ENCODE data around the gene DAPK1. TPM values are rescaled to one million over a fixed set of nuclear protein-coding genes. Genes with fewer than 3 reads are reported as not detected.

Gene DAPK1
- polyA plus RNA-seq, 1 of the 3 experiments (the other 2 are of a cell fraction), result 0.61 TPM

GRCh38 chr9:87710443-87710842 is 212.8 kb downstream of the DAPK1 start:
- Histone ChIP-seq H3K4me2 (no peak overlapping the region), H3K27ac (ENCODE audit: low read depth in 2 of 2, low read length in 1 of 2) (no peak overlapping the region), H2AFZ (ENCODE audit: low read depth) (no peak overlapping the region), H3K9me2 (no peaks in the 10 kb centered on the region), H3K4me1 (ENCODE audit: control insufficient read depth in 1 of 2, insufficient read depth in 2 of 2, low read depth in 1 of 2, low read length in 1 of 2) (peaks cover 10 to 11% of the 10 kb centered on the region in 2 experiments; a peak in 2 of 4 replicates), H3K4me3 (ENCODE audit: low read depth in 2 of 2, low read length in 1 of 2) (no peak overlapping the region), H4K20me1 (ENCODE audit: insufficient read depth) (no peaks in the 10 kb centered on the region), H3K27me3 (ENCODE audit: insufficient read depth) (no peaks in the 10 kb centered on the region), H3F3A (replicated peaks; ENCODE audit: insufficient read depth) (peaks cover 4% of the 10 kb centered on the region), H3K9ac (no peak overlapping the region), H3K9me3 (no peaks in the 10 kb centered on the region), H3K36me3 (replicated peaks in 1 of 2; ENCODE audit: control insufficient read depth in 1 of 2, insufficient read depth in 2 of 2, low read length in 1 of 2) (no peaks in the 10 kb centered on the region), H3K79me2 (ENCODE audit: insufficient read depth) (no peaks in the 10 kb centered on the region)
- DNase-seq, result no peak
- CTCF ChIA-PET, result interaction anchor here (1.3 to 2.3 kb wide), 2 partner anchors 9 to 26 kb away, joined by 5 to 8 read pairs; no protein-coding TSS in a partner anchor
- TF ChIP-seq IRF3 (IDR thresholded peaks at IDR 0.05; ENCODE audit: low read depth, low read length) (no peak), NRF1 (IDR thresholded peaks at IDR 0.05; ENCODE audit: low read depth, low read length) (no peak), TAF1 (IDR thresholded peaks at IDR 0.05; ENCODE audit: borderline replicate concordance, low read depth, low read length) (no peak), SMC3 (IDR thresholded peaks at IDR 0.05; ENCODE audit: low read depth, low read length) (no peak)
- 91% methylated on average over 5 of the region's 5 CpGs for WGBS (ENCODE audit: low lambda C conversion rate)
- POLR2A ChIA-PET, result no interaction called here

- H3K27me3 ChIP-seq (ENCODE audit: insufficient read depth), result no peaks in the 10 kb centered on the region
- no peak overlapping the region for H3K4me2 ChIP-seq
- H3K9ac ChIP-seq, result no peak overlapping the region
- no peak overlapping the region for H3K4me3 ChIP-seq (ENCODE audit: low read depth in 2 of 2, low read length in 1 of 2)
- 0 out of 4 replicates have a peak overlapping the region, but pooled peaks of 1 of the 2 experiments have one; percentile 7 for H3K27ac ChIP-seq (ENCODE audit: low read depth in 2 of 2, low read length in 1 of 2)
- ChIA-PET POLR2A (interaction anchor here (1.4 kb wide), 1 partner anchor 14 kb away, joined by 8 read pairs; the partner anchor contains the start of gene CTSL), CTCF (interaction anchor here (0.8 to 1.4 kb wide), 3 partner anchors 15 to 1298 kb away, joined by 3 to 8 read pairs (median 3); partner anchors contain the start of gene CTSL)
- H3K9me3 ChIP-seq, result no peaks in the 10 kb centered on the region
- no peaks in the 10 kb centered on the region for H3K36me3 ChIP-seq (replicated peaks in 1 of 2; ENCODE audit: control insufficient read depth in 1 of 2, insufficient read depth in 2 of 2, low read length in 1 of 2)
- no peaks in the 10 kb centered on the region for H3K79me2 ChIP-seq (ENCODE audit: insufficient read depth)
- H4K20me1 ChIP-seq (ENCODE audit: insufficient read depth), result no peaks in the 10 kb centered on the region
- WGBS (ENCODE audit: low lambda C conversion rate), result 79% methylated on average over 8 of the region's 9 CpGs
- TF ChIP-seq EP300 (IDR thresholded peaks at IDR 0.05; ENCODE audit: borderline replicate concordance in 1 of 2, low read depth in 1 of 2, low read length in 1 of 2) (0 out of 4 replicates have a peak, but pooled peaks of 1 of the 2 experiments have one; percentile 4), MXI1 (IDR thresholded peaks at IDR 0.05; ENCODE audit: low read depth, low read length) (0 out of 2 replicates have a peak, but pooled peaks have one; percentile 19), ZBTB33 (IDR thresholded peaks at IDR 0.05; ENCODE audit: borderline replicate concordance, low read depth) (no peak), RFX5 (IDR thresholded peaks at IDR 0.05; ENCODE audit: low read length) (no peak), CTCF (IDR thresholded peaks at IDR 0.05) (no peak), NFIC (IDR thresholded peaks at IDR 0.05; ENCODE audit: borderline replicate concordance) (no peak), GATA2 (CRISPR knock-in tag; IDR thresholded peaks at IDR 0.05) (no peak), SIN3A (IDR thresholded peaks at IDR 0.05; ENCODE audit: borderline replicate concordance, low read depth, low read length) (no peak), JUND (IDR thresholded peaks at IDR 0.05) (no peak)
- H3K4me1 ChIP-seq (ENCODE audit: control insufficient read depth in 1 of 2, insufficient read depth in 2 of 2, low read depth in 1 of 2, low read length in 1 of 2), result peaks cover 10 to 11% of the 10 kb centered on the region in 2 experiments; a peak in 2 of 4 replicates
- H2AFZ ChIP-seq (ENCODE audit: low read depth), result no peak overlapping the region
- H3K9me2 ChIP-seq, result no peaks in the 10 kb centered on the region
- peak; percentile 60 for DNase-seq
- H3F3A ChIP-seq (replicated peaks; ENCODE audit: insufficient read depth), result peaks cover 4% of the 10 kb centered on the region
These were observed 214.5 kb downstream of the DAPK1 start for GRCh38 chr9:87711857-87712800.

Measured in SK-N-SH (cell line).